ENCODE measurements around the gene SETSIP.

DNA sequence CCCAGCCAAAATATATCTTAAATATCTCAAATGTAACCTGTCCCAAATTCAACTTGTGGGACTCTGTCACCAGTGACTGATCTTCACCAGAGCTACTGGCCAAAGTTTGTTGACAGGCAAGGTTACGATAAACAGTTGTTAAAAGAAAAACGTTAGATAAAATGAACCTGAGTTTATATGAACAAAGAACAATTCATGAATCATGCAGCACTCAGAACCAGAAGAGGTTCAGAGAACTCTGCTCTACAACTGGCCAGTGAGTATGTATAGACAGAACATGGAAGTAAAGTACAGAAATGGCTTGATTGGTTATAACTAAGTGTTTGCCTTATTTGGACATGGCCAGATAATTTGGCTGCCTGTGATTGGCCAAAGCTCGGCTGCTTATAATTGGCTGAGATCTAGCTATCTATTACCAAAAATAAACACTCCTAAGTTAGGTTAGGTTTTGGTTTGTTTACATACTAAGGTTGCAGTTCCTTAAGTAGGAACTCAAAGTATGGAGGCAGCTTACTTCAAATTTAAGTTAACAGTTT lies 30.4 kb upstream of the SETSIP start:
- TF ChIP-seq EZH2 (IDR thresholded peaks at IDR 0.05) = no peak
- TF ChIP-seq, protein P1, sequence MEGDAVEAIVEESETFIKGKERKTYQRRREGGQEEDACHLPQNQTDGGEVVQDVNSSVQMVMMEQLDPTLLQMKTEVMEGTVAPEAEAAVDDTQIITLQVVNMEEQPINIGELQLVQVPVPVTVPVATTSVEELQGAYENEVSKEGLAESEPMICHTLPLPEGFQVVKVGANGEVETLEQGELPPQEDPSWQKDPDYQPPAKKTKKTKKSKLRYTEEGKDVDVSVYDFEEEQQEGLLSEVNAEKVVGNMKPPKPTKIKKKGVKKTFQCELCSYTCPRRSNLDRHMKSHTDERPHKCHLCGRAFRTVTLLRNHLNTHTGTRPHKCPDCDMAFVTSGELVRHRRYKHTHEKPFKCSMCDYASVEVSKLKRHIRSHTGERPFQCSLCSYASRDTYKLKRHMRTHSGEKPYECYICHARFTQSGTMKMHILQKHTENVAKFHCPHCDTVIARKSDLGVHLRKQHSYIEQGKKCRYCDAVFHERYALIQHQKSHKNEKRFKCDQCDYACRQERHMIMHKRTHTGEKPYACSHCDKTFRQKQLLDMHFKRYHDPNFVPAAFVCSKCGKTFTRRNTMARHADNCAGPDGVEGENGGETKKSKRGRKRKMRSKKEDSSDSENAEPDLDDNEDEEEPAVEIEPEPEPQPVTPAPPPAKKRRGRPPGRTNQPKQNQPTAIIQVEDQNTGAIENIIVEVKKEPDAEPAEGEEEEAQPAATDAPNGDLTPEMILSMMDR (IDR thresholded peaks at IDR 0.05) = no peak
